Measurements from ENCODE around the gene TBC1D2B. TPM values are rescaled to one million over a fixed set of nuclear protein-coding genes. Genes with fewer than 3 reads are reported as not detected.

TBC1D2B gene
- total and polyA plus RNA-seq, 2 donors (not counting 3 experiments of a cell fraction or from before 2014, with no cell fraction given), result 30.8 to 46.1 TPM

- no peak for TF ChIP-seq MAX (IDR thresholded peaks at IDR 0.05; ENCODE audit: insufficient read depth, insufficient read length)
- TF ChIP-seq MYC (IDR thresholded peaks at IDR 0.05; ENCODE audit: low read depth, low read length), result no peak
- TF ChIP-seq FOS (IDR thresholded peaks at IDR 0.05; ENCODE audit: borderline replicate concordance, insufficient read depth, low read length), result no peak
- TF ChIP-seq POLR2A (IDR thresholded peaks at IDR 0.05; ENCODE audit: low read depth, low read length), result no peak
- Histone ChIP-seq H4K20me1 (replicated peaks; ENCODE audit: control insufficient read depth, extremely low read depth, insufficient read depth, low read length) (no peaks in the 10 kb centered on the region), H3K9me1 (replicated peaks; ENCODE audit: control insufficient read depth, extremely low read depth, insufficient read depth, low read length) (no peaks in the 10 kb centered on the region), H3K27ac (ENCODE audit: insufficient read depth, low read depth, low read length) (no peak overlapping the region), H3K9ac (replicated peaks; ENCODE audit: extremely low read depth, insufficient read depth, low read length) (no peak overlapping the region), H3K79me2 (ENCODE audit: control insufficient read depth, insufficient read depth, low read length) (no peaks in the 10 kb centered on the region), H3K27me3 (ENCODE audit: control insufficient read depth in 2 of 2, insufficient read depth in 2 of 2, low read length in 2 of 2) (no peaks in the 10 kb centered on the region), H3K4me1 (ENCODE audit: control insufficient read depth, extremely low read depth, insufficient read depth, low read length) (peaks cover 11% of the 10 kb centered on the region), H3K9me3 (replicated peaks; ENCODE audit: control insufficient read depth, insufficient read depth, low read length) (no peaks in the 10 kb centered on the region), H3K4me2 (ENCODE audit: insufficient read depth, low read length) (no peak overlapping the region), H3K4me3 (replicated peaks in 1 of 3; ENCODE audit: insufficient read depth in 1 of 3, low read depth in 1 of 3, low read length in 3 of 3) (no peak overlapping the region), H3K36me3 (ENCODE audit: control insufficient read depth in 2 of 2, extremely low read depth in 1 of 2, insufficient read depth in 2 of 2, low read length in 2 of 2) (peaks cover 6 to 8% of the 10 kb centered on the region in 2 experiments), H2AFZ (ENCODE audit: low read depth, low read length) (no peak overlapping the region)
- CTCF ChIA-PET, result interaction anchor here (1.0 to 2.7 kb wide), 3 partner anchors 10 to 22 kb away, joined by 3 to 8 read pairs (median 3); no protein-coding TSS in a partner anchor
- DNase-seq (ENCODE audit: low read depth, low spot score) (no peak), FAIRE-seq (peak; percentile 8)
- BruUV-seq (replicated peaks), result no TSS peak
- intact Hi-C loops (cut with micrococcal nuclease) (loop anchor here (1.0 kb wide), 1 partner anchor 10 kb away; no protein-coding TSS in a partner anchor), dilution Hi-C loops (cut with MboI; ENCODE audit: extremely low pct_ligation_motif_present, low sequenced_read_pairs) (no loop called here)
- POLR2A ChIA-PET, result interaction anchor here (0.6 kb wide), 1 partner anchor 11 kb away, joined by 4 read pairs; no protein-coding TSS in a partner anchor
Measured at GRCh38 chr15:78040653-78041244, 36.8 kb downstream of the TBC1D2B start.

- DNase-seq (ENCODE audit: low read depth, low spot score), result no peak
- CTCF ChIA-PET, result no interaction called here
Measured at GRCh38 chr15:78038585-78039247, 38.8 kb downstream of the TBC1D2B start.

More at GRCh38 chr15:78038585-78039247, 38.8 kb downstream of the TBC1D2B start:
- Histone ChIP-seq H3K4me1 (ENCODE audit: control insufficient read depth, extremely low read depth, insufficient read depth, low read length) (peaks cover 31% of the 10 kb centered on the region), H3K9me1 (replicated peaks; ENCODE audit: control insufficient read depth, extremely low read depth, insufficient read depth, low read length) (no peaks in the 10 kb centered on the region), H4K20me1 (replicated peaks; ENCODE audit: control insufficient read depth, extremely low read depth, insufficient read depth, low read length) (no peaks in the 10 kb centered on the region), H2AFZ (ENCODE audit: low read depth, low read length) (no peak overlapping the region), H3K9me3 (replicated peaks; ENCODE audit: control insufficient read depth, insufficient read depth, low read length) (no peaks in the 10 kb centered on the region), H3K36me3 (ENCODE audit: control insufficient read depth in 2 of 2, extremely low read depth in 1 of 2, insufficient read depth in 2 of 2, low read length in 2 of 2) (peaks cover 2 to 5% of the 10 kb centered on the region in 2 experiments), H3K4me3 (replicated peaks in 1 of 3; ENCODE audit: insufficient read depth in 1 of 3, low read depth in 1 of 3, low read length in 3 of 3) (no peak overlapping the region), H3K27me3 (ENCODE audit: control insufficient read depth in 2 of 2, insufficient read depth in 2 of 2, low read length in 2 of 2) (no peaks in the 10 kb centered on the region), H3K9ac (replicated peaks; ENCODE audit: extremely low read depth, insufficient read depth, low read length) (no peak overlapping the region), H3K79me2 (ENCODE audit: control insufficient read depth, insufficient read depth, low read length) (peaks cover 2% of the 10 kb centered on the region), H3K27ac (ENCODE audit: insufficient read depth, low read depth, low read length) (no peak overlapping the region), H3K4me2 (ENCODE audit: insufficient read depth, low read length) (no peak overlapping the region)
- POLR2A ChIA-PET, result no interaction called here
- BruUV-seq (replicated peaks), result no TSS peak
- intact Hi-C loops (cut with micrococcal nuclease), result no loop called here
- no peak for FAIRE-seq
- TF ChIP-seq FOS (IDR thresholded peaks at IDR 0.05; ENCODE audit: borderline replicate concordance, insufficient read depth, low read length) (no peak), GATA2 (IDR thresholded peaks at IDR 0.05; ENCODE audit: insufficient read depth, insufficient read length, low read depth, low read length) (no peak), JUN (IDR thresholded peaks at IDR 0.05; ENCODE audit: borderline replicate concordance, insufficient read depth, insufficient read length, low read depth) (no peak), CTCF (IDR thresholded peaks at IDR 0.05; ENCODE audit: extremely low read depth in 1 of 2, insufficient read depth in 1 of 2, low read depth in 1 of 2, low read length in 2 of 2) (no peak), EZH2 (IDR thresholded peaks at IDR 0.05; ENCODE audit: borderline replicate concordance, low read depth, low read length, severe bottlenecking) (no peak), POLR2A (IDR thresholded peaks at IDR 0.05; ENCODE audit: low read depth, low read length) (no peak), MYC (IDR thresholded peaks at IDR 0.05; ENCODE audit: low read depth, low read length) (no peak), MAX (IDR thresholded peaks at IDR 0.05; ENCODE audit: insufficient read depth, insufficient read length) (no peak), POLR2AphosphoS5 (IDR thresholded peaks at IDR 0.05; ENCODE audit: insufficient read depth, low read depth, low read length) (no peak)
- dilution Hi-C loops (cut with MboI; ENCODE audit: extremely low pct_ligation_motif_present, low sequenced_read_pairs), result no loop called here

Data from endothelial cell of umbilical vein (primary cell).